CD4-positive, alpha-beta T cell treated with Interleukin-6 at 100 ng/mL for 8 hours (primary cell): ENCODE results near the gene RNF167.

Source experiments
- DNase-seq: peaks from one replicate; pipeline ENCODE4 v3.0.0-alpha.2; 2020; ENCODE audit warnings: mixed read lengths, low spot score

The RNF167 gene

GRCh38 chr17:4939796-4940554, at the start of gene RNF167, which contains the start of gene SLC25A11:
TSS of gene RNF167 (plus strand) at chr17:4940268. CDS start at chr17:4940910, 642 bp downstream.
TSS of gene SLC25A11 (minus strand) at chr17:4940046. CDS start at chr17:4939910, 136 bp downstream.
- peak; percentile 98 for DNase-seq

- no peak for DNase-seq
Measured at GRCh38 chr17:4891411-4892410, 48.4 kb upstream of the RNF167 start.

- DNase-seq: no peak
Measured at GRCh38 chr17:4892499-4893221, 47.4 kb upstream of the RNF167 start.

- DNase-seq: no peak
Measured at GRCh38 chr17:4893272-4893671, 46.8 kb upstream of the RNF167 start.

- DNase-seq: no peak
Measured at GRCh38 chr17:4893721-4894560, 46.1 kb upstream of the RNF167 start.

- no peak for DNase-seq
Measured at GRCh38 chr17:4895121-4895520, 44.9 kb upstream of the RNF167 start.

- no peak for DNase-seq
Measured at GRCh38 chr17:4895657-4896331, 44.3 kb upstream of the RNF167 start.

GRCh38 chr17:4896332-4897197, 43.5 kb upstream of the RNF167 start:
- DNase-seq: no peak

- DNase-seq: no peak
Measured at GRCh38 chr17:4897198-4897687, 42.8 kb upstream of the RNF167 start.

- no peak for DNase-seq
Measured at GRCh38 chr17:4897785-4898184, 42.3 kb upstream of the RNF167 start.

- no peak for DNase-seq
Measured at GRCh38 chr17:4898351-4898750, 41.7 kb upstream of the RNF167 start.

- no peak for DNase-seq
Measured at GRCh38 chr17:4898927-4899326, 41.1 kb upstream of the RNF167 start.

GRCh38 chr17:4899341-4900230, 40.5 kb upstream of the RNF167 start, which contains the start of gene C17orf107:
TSS of gene C17orf107 (plus strand) at chr17:4899536. CDS start at chr17:4899763, 227 bp downstream.
- DNase-seq: peak; percentile 81

- peak; percentile 65 for DNase-seq
Measured at GRCh38 chr17:4900231-4901107, 39.6 kb upstream of the RNF167 start.

- DNase-seq: no peak
Measured at GRCh38 chr17:4901108-4901647, 38.9 kb upstream of the RNF167 start.

- DNase-seq: no peak
Measured at GRCh38 chr17:4901648-4902344, 38.3 kb upstream of the RNF167 start.
